Activated CD8-positive, alpha-beta memory T cell treated with anti-CD3 and anti-CD28 coated beads for 1 hour (primary cell): ENCODE measurements around the gene GOLGA2.

Experiments
- DNase-seq, 2 donors: peaks; one replicate each; pipeline ENCODE4 v3.0.0-alpha.2; 2020; ENCODE audit warnings: low read depth in 1 of 2; ENCODE audit errors: extremely low read depth in 1 of 2

The GOLGA2 gene

GRCh38 chr9:128275198-128276007 is at the start of gene GOLGA2:
GOLGA2 (minus strand) TSS chr9:128276007; CDS start chr9:128275976, 31 bp downstream.
- no peak for DNase-seq

GRCh38 chr9:128324401-128324800 is 48.6 kb upstream of the GOLGA2 start:
- no peak for DNase-seq

- DNase-seq: no peak
These were observed 48.0 kb upstream of the GOLGA2 start for GRCh38 chr9:128323791-128324190.

GRCh38 chr9:128323212-128323730 is 47.5 kb upstream of the GOLGA2 start:
- DNase-seq: no peak

GRCh38 chr9:128322404-128323211 is 46.8 kb upstream of the GOLGA2 start, which contains the start of the genes COQ4 and TRUB2:
COQ4 (plus strand) TSS chr9:128322839; CDS start chr9:128322859, 20 bp downstream.
TRUB2 (minus strand) TSS chr9:128322447; CDS start chr9:128322408, 39 bp downstream.
- peak; percentile 83 for DNase-seq

- DNase-seq: no peak
These were observed 46.1 kb upstream of the GOLGA2 start for GRCh38 chr9:128321879-128322403.

- no peak for DNase-seq
These were observed 45.5 kb upstream of the GOLGA2 start for GRCh38 chr9:128321343-128321742.

GRCh38 chr9:128317629-128318028 is 41.8 kb upstream of the GOLGA2 start:
- DNase-seq: no peak

GRCh38 chr9:128316421-128316820 is 40.6 kb upstream of the GOLGA2 start:
- DNase-seq: no peak

GRCh38 chr9:128314697-128315096 is 38.9 kb upstream of the GOLGA2 start:
- DNase-seq: no peak

- DNase-seq: no peak
These were observed 34.7 kb upstream of the GOLGA2 start for GRCh38 chr9:128310461-128310860.

- no peak for DNase-seq
These were observed 33.7 kb upstream of the GOLGA2 start for GRCh38 chr9:128309551-128309950.

GRCh38 chr9:128304971-128305288 is 29.1 kb upstream of the GOLGA2 start:
- DNase-seq: no peak

- DNase-seq: no peak
These were observed 28.5 kb upstream of the GOLGA2 start for GRCh38 chr9:128304136-128304970.

- no peak for DNase-seq
These were observed 23.0 kb upstream of the GOLGA2 start for GRCh38 chr9:128298535-128299482.

- no peak for DNase-seq
These were observed 21.5 kb upstream of the GOLGA2 start for GRCh38 chr9:128297221-128297773.

GRCh38 chr9:128296340-128297220 is 20.8 kb upstream of the GOLGA2 start:
- no peak for DNase-seq

GRCh38 chr9:128294142-128294541 is 18.3 kb upstream of the GOLGA2 start:
- no peak for DNase-seq
